HepG2 (cell line): ENCODE data around the gene IPMK. TPM values are rescaled to one million over a fixed set of nuclear protein-coding genes. Genes with fewer than 3 reads are reported as not detected.

Source experiments
- ATAC-seq: fragments of 200-7000 bp; cut with Tn5 transposase; 3 replicates; pipeline ENCODE4 v1.9.1; 2020; ENCODE audit warnings: mild to moderate bottlenecking, moderate library complexity
- BruUV-seq: library from RNA; stranded (reverse); fragments of 400-500 nt; replicated peaks from 2 replicates; lab custom pipeline; 2021; lab: Mats Ljungman, UMichigan
- CTCF ChIA-PET: fragments of 300-600 bp; formaldehyde crosslinking; extraction: SDS; loops from one replicate; lab custom pipeline; 2021; ENCODE audit warnings: low total read pairs, inconsistent platforms, low intra/inter-chr PET ratio; lab: Yijun Ruan, JAX
- POLR2A ChIA-PET: fragments of 350-600 bp; sonication (Branson Sonifier 250); formaldehyde crosslinking; loops from one replicate; lab custom pipeline; 2020; ENCODE audit warnings: antibody characterized with exemption, inconsistent platforms; lab: Yijun Ruan, JAX
- DNase-seq: peaks from one replicate; pipeline ENCODE4 v3.0.0-alpha.2; 2015; ENCODE audit warnings: low spot score
- FAIRE-seq: peaks from 3 replicates; lab custom pipeline; 2011; peaks lifted over from hg19 to GRCh38; lab: Jason Lieb, UNC
- H2AFZ ChIP-seq: one replicate; pipeline ENCODE4 v1.6.1; 2011; ENCODE audit warnings: low read length, inconsistent platforms
- H3K27ac ChIP-seq: fragments of 300-600 bp; 3 replicates; pipeline ENCODE4 v1.8.0; 2011; ENCODE audit warnings: mixed run types, mild to moderate bottlenecking, mixed read lengths, low read length, inconsistent platforms; ENCODE audit not compliant: insufficient read depth; ENCODE audit errors: extremely low read length
- H3K27me3 ChIP-seq, 2 experiments: fragments of 200-600 bp in 1 of 2; 2 replicates in 1 of 2; 3 replicates in 1 of 2; pipeline versions ENCODE4 v1.6.0 to v1.8.0; 2011; ENCODE audit warnings: low read length in 2 of 2, mild to moderate bottlenecking in 2 of 2, moderate library complexity in 2 of 2, inconsistent platforms in 1 of 2; ENCODE audit not compliant: insufficient read depth in 2 of 2, control insufficient read depth in 1 of 2
- H3K36me3 ChIP-seq, 2 experiments: fragments of 200-600 bp in 1 of 2; replicated peaks in 1 of 2; 2 replicates in 1 of 2; 3 replicates in 1 of 2; pipeline versions ENCODE4 v1.5.1 to v1.8.0; 2011; ENCODE audit warnings: low read length in 2 of 2, inconsistent platforms in 1 of 2; ENCODE audit not compliant: insufficient read depth in 2 of 2, control insufficient read depth in 1 of 2
- H3K4me1 ChIP-seq: 2 replicates; pipeline ENCODE4 v1.5.1; 2012; ENCODE audit warnings: low read length, inconsistent platforms; ENCODE audit not compliant: insufficient read depth
- H3K4me2 ChIP-seq: 2 replicates; pipeline ENCODE4 v1.6.0; 2011; ENCODE audit warnings: low read depth, low read length, inconsistent platforms
- H3K4me3 ChIP-seq, 3 experiments: fragments of 200-600 bp in 1 of 3; sonication (generic), shearing (Covaris generic) in 1 of 3; replicated peaks in 1 of 3; 2 replicates each; pipeline ENCODE4 v1.5.1; 2011 to 2016; ENCODE audit warnings: low read length in 3 of 3, inconsistent platforms in 2 of 3, low read depth in 2 of 3, mild to moderate bottlenecking in 2 of 3, control low read depth in 1 of 3, mixed read lengths in 1 of 3; ENCODE audit not compliant: insufficient read depth in 1 of 3
- H3K79me2 ChIP-seq: one replicate; pipeline ENCODE4 v1.6.1; 2011; ENCODE audit warnings: low read length, inconsistent platforms; ENCODE audit not compliant: insufficient read depth
- H3K9ac ChIP-seq: 2 replicates; pipeline ENCODE4 v1.6.0; 2011; ENCODE audit warnings: mild to moderate bottlenecking, low read depth, low read length, inconsistent platforms; ENCODE audit not compliant: insufficient read depth
- H3K9me3 ChIP-seq: 2 replicates; pipeline ENCODE4 v1.5.1; 2012; ENCODE audit warnings: mild to moderate bottlenecking, low read length
- H4K20me1 ChIP-seq: 2 replicates; pipeline ENCODE4 v1.6.0; 2011; ENCODE audit warnings: inconsistent platforms, mild to moderate bottlenecking, low read length, moderate library complexity; ENCODE audit not compliant: insufficient read depth
- CTCF ChIP-seq: sonication (generic); formaldehyde crosslinking; IDR thresholded peaks from 2 replicates; pipeline ENCODE4 v1.5.0; 2020; ENCODE audit warnings: mild to moderate bottlenecking, missing genetic modification reagents, moderate library complexity
- MIXL1 ChIP-seq: IDR thresholded peaks from 2 replicates; pipeline ENCODE4 v1.6.1; 2016
- RAD21 ChIP-seq: fragments of 450-650 bp; formaldehyde crosslinking; IDR thresholded peaks from 2 replicates; pipeline ENCODE4 v1.5.0; 2020; ENCODE audit warnings: mild to moderate bottlenecking
- RARA ChIP-seq: IDR thresholded peaks from 2 replicates; pipeline ENCODE4 v1.6.1; 2016; ENCODE audit warnings: missing genetic modification reagents, missing compliant biosample characterization
- SALL1 ChIP-seq: sonication (generic); formaldehyde crosslinking; IDR thresholded peaks from 2 replicates; pipeline ENCODE4 v1.8.0; 2022; ENCODE audit warnings: mild to moderate bottlenecking, missing genetic modification reagents
- SMC3 ChIP-seq: IDR thresholded peaks from 2 replicates; pipeline ENCODE4 v1.6.1; 2011; ENCODE audit warnings: low read length, improper control_type of control experiment
- STAG1 ChIP-seq: sonication (generic); formaldehyde crosslinking; IDR thresholded peaks from 2 replicates; pipeline ENCODE4 v1.4.0; 2020; ENCODE audit warnings: missing genetic modification reagents
- STAT6 ChIP-seq: sonication (generic); formaldehyde crosslinking; IDR thresholded peaks from 2 replicates; pipeline ENCODE4 v1.4.0; 2020; ENCODE audit warnings: missing genetic modification reagents, mild to moderate bottlenecking, borderline replicate concordance
- ZBTB39 ChIP-seq: sonication (generic); formaldehyde crosslinking; IDR thresholded peaks from 2 replicates; pipeline ENCODE4 v1.5.0; 2020; ENCODE audit warnings: missing genetic modification reagents
- ZSCAN12 ChIP-seq: sonication (generic); formaldehyde crosslinking; IDR thresholded peaks from 2 replicates; pipeline ENCODE4 v1.9.0; 2021; ENCODE audit warnings: mild to moderate bottlenecking, missing genetic modification reagents
- WGBS: methylation state at CpG from one replicate; pipeline ENCODE4 v1.1.6; 2017; ENCODE audit warnings: low lambda C conversion rate; 5-methylcytosine and 5-hydroxymethylcytosine counted together
- in situ Hi-C: cut with HindIII; loops from 2 replicates; pipeline ENCODE4 v1.10.0; 2017; ENCODE audit warnings: low pct_unique_long_range_greater_than_20kb; ENCODE audit not compliant: extremely low pct_ligation_motif_present
- intact Hi-C: fragments of 100-400 bp; cut with micrococcal nuclease; formaldehyde crosslinking; loops from one replicate; pipeline ENCODE4 v1.10.0; 2022; ENCODE audit not compliant: unreplicated experiment
- polyA plus RNA-seq, 8 experiments: library from polyadenylated mRNA; depleted of rRNA in 3 of 8; stranded (reverse) in 7 of 8; unstranded in 1 of 8; fragments of >200 nt; fragmentation: Illumina TruSeq in 4 of 8; extraction: Trizol in 4 of 8; gene quantifications; 2 replicates each; pipeline versions ENCODE4 v1.2.1 to v1.2.3, GENCODE V29; 2011 to 2016; ENCODE audit warnings: low read depth in 4 of 8, missing spikeins in 1 of 8, mixed read lengths in 1 of 8; ENCODE audit not compliant: insufficient read depth in 1 of 8
- total RNA-seq, 5 experiments: library from RNA; depleted of rRNA; stranded (reverse); fragments of >200 nt; fragmentation: Illumina TruSeq; extraction: Trizol; gene quantifications; 2 replicates each; pipeline ENCODE4 v1.2.3, GENCODE V29; 2016; ENCODE audit warnings: low read depth in 1 of 5
- TF ChIP-seq, protein P1 (sequence below): IDR thresholded peaks from 2 replicates; pipeline ENCODE4 v1.6.1; 2018; ENCODE audit warnings: missing genetic modification reagents
- TF ChIP-seq, protein P2 (sequence below): IDR thresholded peaks from 2 replicates; pipeline ENCODE4 v1.6.1; 2012; ENCODE audit warnings: low read depth, low read length, improper control_type of control experiment

The IPMK gene
- total and polyA plus RNA-seq, 2 of the 13 experiments (the other 11 are each of a cell fraction or from before 2014, with no cell fraction given) = 2.7 to 3.9 TPM

DNA sequence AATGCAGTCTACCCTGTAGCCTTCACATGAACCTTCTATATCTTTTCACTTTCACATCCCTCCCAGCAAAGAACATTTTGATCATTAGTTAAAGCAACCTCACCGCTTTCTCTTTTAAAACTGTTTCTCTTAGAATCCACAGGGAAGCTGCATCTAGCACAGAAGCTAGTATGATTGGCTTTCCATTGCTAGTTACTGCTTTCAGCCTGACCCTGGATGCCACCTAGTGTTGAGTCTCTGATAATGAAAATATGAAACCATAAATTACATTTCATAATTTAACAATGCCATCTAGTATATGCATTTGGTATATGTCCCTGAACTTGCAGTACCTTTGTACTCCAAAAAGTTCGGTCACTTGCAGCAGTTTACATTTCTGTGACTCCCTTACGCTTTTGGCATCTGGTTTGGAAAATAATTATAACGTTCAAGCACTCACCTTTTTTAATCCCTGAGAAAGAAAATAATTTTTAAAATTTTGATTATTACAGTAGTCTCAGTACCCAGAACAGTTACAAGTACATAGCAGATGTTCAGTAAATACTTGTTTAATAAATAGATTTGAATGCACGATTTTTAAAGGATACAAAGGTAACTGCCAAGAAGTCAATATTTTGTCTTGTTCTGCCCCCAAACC is 24.0 kb upstream of the IPMK start:
- Histone ChIP-seq H3K4me1 (no peaks in the 10 kb centered on the region), H3K36me3 (peaks cover 0 to 5% of the 10 kb centered on the region in 2 experiments; a peak in 1 of 5 replicates), H3K27me3 (no peaks in the 10 kb centered on the region; a peak in 1 of 5 replicates), H3K4me3 (no peak overlapping the region), H2AFZ (no peak overlapping the region), H4K20me1 (no peaks in the 10 kb centered on the region), H3K27ac (no peak overlapping the region), H3K4me2 (no peak overlapping the region), H3K79me2 (no peaks in the 10 kb centered on the region), H3K9me3 (no peaks in the 10 kb centered on the region), H3K9ac (no peak overlapping the region)
- 89% methylated on average over 5 of the region's 5 CpGs for WGBS
- TF ChIP-seq STAG1 (CRISPR knock-in tag) (peak; percentile 90), RARA (CRISPR knock-in tag) (no peak), STAT6 (CRISPR knock-in tag) (no peak), RAD21 (peak; percentile 70), CTCF (CRISPR knock-in tag) (peak; percentile 75), ZBTB39 (CRISPR knock-in tag) (no peak), ZSCAN12 (no peak), SMC3 (peak; percentile 90), SALL1 (CRISPR knock-in tag) (peak; percentile 21; the same call in 1 of the 2 replicates), MIXL1 (CRISPR knock-in tag) (peak; percentile 62; the same call in 1 of the 2 replicates)
- TF ChIP-seq, protein P1, sequence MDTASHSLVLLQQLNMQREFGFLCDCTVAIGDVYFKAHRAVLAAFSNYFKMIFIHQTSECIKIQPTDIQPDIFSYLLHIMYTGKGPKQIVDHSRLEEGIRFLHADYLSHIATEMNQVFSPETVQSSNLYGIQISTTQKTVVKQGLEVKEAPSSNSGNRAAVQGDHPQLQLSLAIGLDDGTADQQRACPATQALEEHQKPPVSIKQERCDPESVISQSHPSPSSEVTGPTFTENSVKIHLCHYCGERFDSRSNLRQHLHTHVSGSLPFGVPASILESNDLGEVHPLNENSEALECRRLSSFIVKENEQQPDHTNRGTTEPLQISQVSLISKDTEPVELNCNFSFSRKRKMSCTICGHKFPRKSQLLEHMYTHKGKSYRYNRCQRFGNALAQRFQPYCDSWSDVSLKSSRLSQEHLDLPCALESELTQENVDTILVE (CRISPR knock-in tag) = 0 out of 2 replicates have a peak, but pooled peaks have one; percentile 22
- TF ChIP-seq, protein P2, sequence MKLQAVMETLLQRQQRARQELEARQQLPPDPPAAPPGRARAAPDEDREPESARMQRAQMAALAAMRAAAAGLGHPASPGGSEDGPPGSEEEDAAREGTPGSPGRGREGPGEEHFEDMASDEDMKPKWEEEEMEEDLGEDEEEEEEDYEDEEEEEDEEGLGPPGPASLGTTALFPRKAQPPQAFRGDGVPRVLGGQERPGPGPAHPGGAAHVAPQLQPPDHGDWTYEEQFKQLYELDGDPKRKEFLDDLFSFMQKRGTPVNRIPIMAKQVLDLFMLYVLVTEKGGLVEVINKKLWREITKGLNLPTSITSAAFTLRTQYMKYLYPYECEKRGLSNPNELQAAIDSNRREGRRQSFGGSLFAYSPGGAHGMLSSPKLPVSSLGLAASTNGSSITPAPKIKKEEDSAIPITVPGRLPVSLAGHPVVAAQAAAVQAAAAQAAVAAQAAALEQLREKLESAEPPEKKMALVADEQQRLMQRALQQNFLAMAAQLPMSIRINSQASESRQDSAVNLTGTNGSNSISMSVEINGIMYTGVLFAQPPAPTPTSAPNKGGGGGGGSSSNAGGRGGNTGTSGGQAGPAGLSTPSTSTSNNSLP = peak; percentile 80
- peak; percentile 21 for DNase-seq
- FAIRE-seq = no peak
- in situ Hi-C loops (loop anchor here (5.0 kb wide), 1 partner anchor 109 kb away; no protein-coding TSS in a partner anchor), intact Hi-C loops (loop anchor here (1.0 kb wide), 2 partner anchors 22 to 114 kb away; partner anchors contain the start of gene CISD1)
- POLR2A ChIA-PET = interaction anchor here (1.8 kb wide), 1 partner anchor 23 kb away, joined by 10 read pairs; the partner anchor contains the start of gene CISD1
- BruUV-seq = no TSS peak
- CTCF ChIA-PET = interaction anchor here (3.2 kb wide), 1 partner anchor 114 kb away, joined by 56 read pairs; no protein-coding TSS in a partner anchor
- ATAC-seq = peak; percentile 80
